Neuronal stem cell (in vitro differentiated cells): ENCODE results near the gene ULK3.

Source experiments
- DNase-seq: peaks from one replicate; pipeline ENCODE4 v3.0.0-alpha.2; 2013; ENCODE audit warnings: low spot score
- H2AFZ ChIP-seq: one replicate; pipeline ENCODE4 v1.6.1; 2013; ENCODE audit warnings: mild to moderate bottlenecking, low read length, inconsistent platforms
- H2AK5ac ChIP-seq: 2 replicates; pipeline ENCODE4 v1.6.1; 2013; ENCODE audit warnings: low read depth, mild to moderate bottlenecking, inconsistent platforms, low read length, moderate library complexity, mixed read lengths
- H2BK120ac ChIP-seq: 2 replicates; pipeline ENCODE4 v1.6.1; 2013; ENCODE audit warnings: low read depth, mild to moderate bottlenecking, inconsistent platforms, low read length, moderate library complexity, mixed read lengths
- H2BK12ac ChIP-seq: one replicate; pipeline ENCODE4 v1.6.1; 2013; ENCODE audit warnings: low read length, inconsistent platforms
- H2BK15ac ChIP-seq: 2 replicates; pipeline ENCODE4 v1.6.1; 2013; ENCODE audit warnings: mild to moderate bottlenecking, low read length, inconsistent platforms, mixed read lengths
- H2BK5ac ChIP-seq: one replicate; pipeline ENCODE4 v1.6.1; 2013; ENCODE audit warnings: inconsistent platforms, mild to moderate bottlenecking, low read length, moderate library complexity
- H3K14ac ChIP-seq: one replicate; pipeline ENCODE4 v1.6.1; 2013; ENCODE audit warnings: low read length, inconsistent platforms
- H3K18ac ChIP-seq: 2 replicates; pipeline ENCODE4 v1.6.1; 2013; ENCODE audit warnings: low read length, inconsistent platforms
- H3K23ac ChIP-seq: 2 replicates; pipeline ENCODE4 v1.6.1; 2013; ENCODE audit warnings: low read depth, mild to moderate bottlenecking, mixed read lengths, low read length, inconsistent platforms; ENCODE audit not compliant: poor library complexity
- H3K27ac ChIP-seq: replicated peaks from 3 replicates; pipeline ENCODE4 v1.5.1; 2013; ENCODE audit warnings: low read length, inconsistent platforms
- H3K27me3 ChIP-seq, 3 experiments: 2 replicates each; pipeline ENCODE4 v1.6.1; 2013; ENCODE audit warnings: low read length in 3 of 3, mild to moderate bottlenecking in 2 of 3, inconsistent platforms in 1 of 3, low read depth in 1 of 3, mixed read lengths in 1 of 3, moderate library complexity in 1 of 3; ENCODE audit not compliant: control insufficient read depth in 3 of 3, insufficient read depth in 3 of 3
- H3K36me3 ChIP-seq, 2 donors: replicated peaks in 1 of 2; 2 replicates each; pipeline ENCODE4 v1.6.1; 2013; ENCODE audit warnings: low read length in 2 of 2; ENCODE audit not compliant: control insufficient read depth in 2 of 2, insufficient read depth in 2 of 2
- H3K4ac ChIP-seq: 2 replicates; pipeline ENCODE4 v1.6.1; 2013; ENCODE audit warnings: inconsistent platforms, mild to moderate bottlenecking, low read length, moderate library complexity
- H3K4me1 ChIP-seq, 2 donors: 1 replicate in 1 of 2; 2 replicates in 1 of 2; pipeline ENCODE4 v1.6.1; 2013; ENCODE audit warnings: low read length in 2 of 2, low read depth in 1 of 2; ENCODE audit not compliant: control insufficient read depth in 2 of 2, insufficient read depth in 1 of 2
- H3K4me2 ChIP-seq: one replicate; pipeline ENCODE4 v1.6.1; 2013; ENCODE audit warnings: mild to moderate bottlenecking, low read length, inconsistent platforms; ENCODE audit not compliant: insufficient read depth, poor library complexity, severe bottlenecking
- H3K4me3 ChIP-seq, 2 donors: 2 replicates each; pipeline ENCODE4 v1.5.1; 2013; ENCODE audit warnings: low read length in 2 of 2, mild to moderate bottlenecking in 2 of 2, inconsistent platforms in 1 of 2, moderate library complexity in 1 of 2
- H3K79me1 ChIP-seq: one replicate; pipeline ENCODE4 v1.6.1; 2013; ENCODE audit warnings: low read depth, mild to moderate bottlenecking, inconsistent platforms, low read length, moderate library complexity
- H3K9ac ChIP-seq: one replicate; pipeline ENCODE4 v1.6.1; 2013; ENCODE audit warnings: mild to moderate bottlenecking, low read depth, low read length, inconsistent platforms; ENCODE audit not compliant: poor library complexity
- H3K9me3 ChIP-seq, 2 donors: replicated peaks in 1 of 2; 2 replicates each; pipeline versions ENCODE3 to v1.6.1; 2013; ENCODE audit warnings: low read length in 2 of 2, mild to moderate bottlenecking in 2 of 2, inconsistent platforms in 1 of 2, low read depth in 1 of 2, mixed read lengths in 1 of 2, moderate library complexity in 1 of 2; ENCODE audit not compliant: control insufficient read depth in 2 of 2, insufficient read depth in 1 of 2
- H4K8ac ChIP-seq: one replicate; pipeline ENCODE4 v1.6.1; 2013; ENCODE audit warnings: low read depth, mild to moderate bottlenecking, inconsistent platforms, low read length, moderate library complexity
- H4K91ac ChIP-seq: one replicate; pipeline ENCODE4 v1.6.1; 2013; ENCODE audit warnings: low read length, low read depth, mild to moderate bottlenecking, inconsistent platforms; ENCODE audit not compliant: poor library complexity
- WGBS, 2 donors: extraction: QIAGEN DNeasy Blood & Tissue Kit; methylation state at CpG; one replicate each; pipeline ENCODE4 v1.1.7; 2013; ENCODE audit warnings: missing lambda C conversion rate in 2 of 2, mixed read lengths in 1 of 2; ENCODE audit not compliant: insufficient read length in 2 of 2, insufficient replicate concordance in 1 of 2; ENCODE audit errors: extremely low coverage in 2 of 2; 5-methylcytosine and 5-hydroxymethylcytosine counted together

ULK3 gene

GRCh38 chr15:74799856-74800558, 42.9 kb downstream of the ULK3 start:
- Histone ChIP-seq H3K36me3 (peaks cover 48 to 75% of the 10 kb centered on the region in 2 donors), H3K27ac (peak overlapping the region; percentile 17)

GRCh38 chr15:74799255-74799855, 43.6 kb downstream of the ULK3 start:
- peak overlapping the region; percentile 43 for H2BK5ac ChIP-seq
- no peak overlapping the region for H4K91ac ChIP-seq
- DNase-seq = no peak
- no peak overlapping the region for H2BK120ac ChIP-seq
- H2AK5ac ChIP-seq = no peak overlapping the region
- no peaks in the 10 kb centered on the region for H3K4me1 ChIP-seq
- H2BK15ac ChIP-seq = no peak overlapping the region
- no peak overlapping the region for H3K4me3 ChIP-seq
- no peak overlapping the region for H4K8ac ChIP-seq
- H3K14ac ChIP-seq = no peak overlapping the region
- H3K4ac ChIP-seq = no peak overlapping the region
- peaks cover 16% of the 10 kb centered on the region for H3K79me1 ChIP-seq
- H3K36me3 ChIP-seq = peaks cover 49 to 75% of the 10 kb centered on the region in 2 donors
- H3K23ac ChIP-seq = peak overlapping the region; percentile 23
- no peak overlapping the region for H2AFZ ChIP-seq
- no peak overlapping the region for H3K27ac ChIP-seq
- H3K4me2 ChIP-seq = no peak overlapping the region
- peak overlapping the region; percentile 28 for H3K18ac ChIP-seq
- H2BK12ac ChIP-seq = no peak overlapping the region
- WGBS, 2 donors = no CpG with 5 or more reads among the region's 16 CpGs
- H3K9me3 ChIP-seq = no peaks in the 10 kb centered on the region
- no peak overlapping the region for H3K9ac ChIP-seq
- no peaks in the 10 kb centered on the region for H3K27me3 ChIP-seq

More at GRCh38 chr15:74799856-74800558, 42.9 kb downstream of the ULK3 start:
- H3K4me3 ChIP-seq = peak overlapping the region in 1 of 2 donors; percentile 20
- no peaks in the 10 kb centered on the region for H3K9me3 ChIP-seq
- no peak overlapping the region for H2BK120ac ChIP-seq
- no peaks in the 10 kb centered on the region for H3K4me1 ChIP-seq
- no peak for DNase-seq
- no peak overlapping the region for H4K91ac ChIP-seq
- H2AK5ac ChIP-seq = no peak overlapping the region
- H4K8ac ChIP-seq = no peak overlapping the region
- H3K4me2 ChIP-seq = no peak overlapping the region
- H3K4ac ChIP-seq = peak overlapping the region; percentile 1
- peaks cover 12% of the 10 kb centered on the region for H3K79me1 ChIP-seq
- H3K9ac ChIP-seq = no peak overlapping the region
- no peak overlapping the region for H3K14ac ChIP-seq
- WGBS, 2 donors = no CpG with 5 or more reads among the region's 18 CpGs
- H3K27me3 ChIP-seq = no peaks in the 10 kb centered on the region
- peak overlapping the region; percentile 43 for H2BK5ac ChIP-seq
- no peak overlapping the region for H2AFZ ChIP-seq
- H3K23ac ChIP-seq = peak overlapping the region; percentile 13
- H3K18ac ChIP-seq = peak overlapping the region; percentile 88
- H2BK12ac ChIP-seq = no peak overlapping the region
- no peak overlapping the region for H2BK15ac ChIP-seq

GRCh38 chr15:74798388-74799254, 44.3 kb downstream of the ULK3 start:
- H3K79me1 ChIP-seq = peaks cover 16% of the 10 kb centered on the region
- H2BK5ac ChIP-seq = peak overlapping the region; percentile 31
- no peak overlapping the region for H2BK120ac ChIP-seq
- H3K18ac ChIP-seq = peak overlapping the region; percentile 53
- H3K27ac ChIP-seq = no peak overlapping the region
- H3K9ac ChIP-seq = peak overlapping the region; percentile 17
- no peak overlapping the region for H3K14ac ChIP-seq
- H3K4ac ChIP-seq = no peak overlapping the region
- peaks cover 43 to 68% of the 10 kb centered on the region in 2 donors for H3K36me3 ChIP-seq
- H2AFZ ChIP-seq = no peak overlapping the region
- no peak overlapping the region for H4K91ac ChIP-seq
- no peak overlapping the region for H2BK15ac ChIP-seq
- peak overlapping the region; percentile 2 for H3K23ac ChIP-seq
- H3K4me1 ChIP-seq = no peaks in the 10 kb centered on the region
- no peaks in the 10 kb centered on the region for H3K9me3 ChIP-seq
- no peak overlapping the region for H2AK5ac ChIP-seq
- no peak for DNase-seq
- no CpG with 5 or more reads among the region's 25 CpGs for WGBS, 2 donors
- peak overlapping the region; percentile 32 for H4K8ac ChIP-seq
- peak overlapping the region; percentile 18 for H2BK12ac ChIP-seq
- no peak overlapping the region for H3K4me3 ChIP-seq
- H3K27me3 ChIP-seq = no peaks in the 10 kb centered on the region
- peak overlapping the region; percentile 0 for H3K4me2 ChIP-seq
